Measurements from ENCODE around the gene CYP1A2. TPM values are rescaled to one million over a fixed set of nuclear protein-coding genes. Genes with fewer than 3 reads are reported as not detected.
"Not testable (repeated sequence)": the region's sequence is repeated elsewhere in the genome, so short reads cannot be mapped to it uniquely, and the experiment has no call there.

CYP1A2 gene
- total RNA-seq, 2 donors from 2014 or later, result not detected

DNA sequence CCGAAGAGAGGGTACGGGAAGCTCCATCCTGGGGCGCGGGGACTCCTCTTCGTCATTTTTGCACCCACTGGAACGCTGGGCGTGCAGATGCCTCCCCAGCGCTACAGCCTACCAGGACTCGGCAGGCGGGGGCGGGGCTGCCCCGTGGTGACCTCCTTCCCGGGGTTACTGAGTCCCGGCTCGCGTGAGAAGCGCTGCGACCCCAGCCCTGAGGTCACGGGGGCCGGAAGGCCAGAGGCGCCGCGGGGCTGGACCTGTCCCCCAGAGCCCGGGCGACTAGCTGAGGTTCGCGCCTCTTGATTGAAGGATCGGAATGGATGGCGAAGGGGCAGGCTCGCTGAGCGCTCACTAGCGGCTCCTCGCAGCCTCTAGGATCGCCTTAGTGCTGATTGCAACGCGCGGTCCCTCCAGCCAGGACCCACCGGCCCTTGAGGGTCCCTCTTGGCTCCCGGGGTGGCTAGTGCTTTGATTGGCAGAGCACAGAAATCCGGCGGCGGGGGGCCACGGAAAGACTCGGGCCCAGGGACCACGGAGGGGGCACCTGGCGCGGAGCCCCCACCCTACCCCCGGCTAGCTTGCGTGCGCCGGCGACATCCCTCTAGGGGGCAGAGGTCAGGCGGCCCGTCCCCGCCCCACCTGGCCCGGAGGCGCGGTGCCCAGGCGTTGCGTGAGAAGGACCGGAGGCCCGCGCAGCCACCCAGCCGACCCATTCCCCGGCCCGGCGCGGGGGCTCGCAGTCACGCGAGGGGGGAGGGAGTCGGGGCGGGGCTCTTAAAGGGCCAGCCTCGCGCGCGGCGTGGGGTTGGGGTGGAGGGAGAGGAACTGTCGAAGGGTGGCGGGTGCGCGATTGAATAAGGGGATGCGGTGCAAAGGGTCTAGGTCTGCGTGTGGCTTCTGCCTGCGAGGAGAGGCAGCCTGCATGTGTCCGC is 22.5 kb upstream of the CYP1A2 start:
- ATAC-seq (replicated peaks in 1 of 2), result peak; percentile 81 to 82
- Mint-ChIP-seq H3K4me3 (peak overlapping the region; percentile 79 to 82), H3K4me1 (ENCODE audit: low read depth) (peaks cover 19% of the 10 kb centered on the region), H3K27ac (no peak overlapping the region), H3K9me3 (no peaks in the 10 kb centered on the region), H3K36me3 (ENCODE audit: insufficient read depth in 2 of 2) (no peaks in the 10 kb centered on the region), H3K27me3 (ENCODE audit: low read depth) (peaks cover 23% of the 10 kb centered on the region)
- peak; percentile 74 to 82 for DNase-seq

DNA sequence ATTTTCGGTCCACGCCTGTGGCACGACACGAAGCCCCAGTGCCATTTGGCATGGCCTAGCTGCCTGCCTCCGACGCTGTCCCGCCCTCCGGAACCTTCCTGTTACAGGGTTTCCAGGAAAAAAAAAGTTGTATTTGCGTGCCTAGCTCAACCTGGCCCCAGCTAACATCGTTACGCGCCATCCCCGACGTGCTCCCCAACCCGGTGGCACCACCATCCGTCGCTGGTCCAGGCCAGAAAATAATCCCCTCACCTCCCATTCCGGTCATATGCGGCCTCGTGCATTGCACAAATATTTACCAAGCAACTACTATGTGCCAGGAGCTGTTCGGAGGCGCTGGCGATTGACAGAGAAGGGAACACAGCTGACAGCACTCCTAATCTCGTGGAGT is 21.9 kb upstream of the CYP1A2 start:
- Mint-ChIP-seq H3K27me3 (ENCODE audit: low read depth) (peaks cover 26% of the 10 kb centered on the region), H3K4me3 (peak overlapping the region; percentile 79 to 82), H3K27ac (no peak overlapping the region), H3K9me3 (no peaks in the 10 kb centered on the region), H3K4me1 (ENCODE audit: low read depth) (peaks cover 19% of the 10 kb centered on the region), H3K36me3 (ENCODE audit: insufficient read depth in 2 of 2) (no peaks in the 10 kb centered on the region)
- ATAC-seq (replicated peaks in 1 of 2), result no peak
- DNase-seq, result no peak

DNA sequence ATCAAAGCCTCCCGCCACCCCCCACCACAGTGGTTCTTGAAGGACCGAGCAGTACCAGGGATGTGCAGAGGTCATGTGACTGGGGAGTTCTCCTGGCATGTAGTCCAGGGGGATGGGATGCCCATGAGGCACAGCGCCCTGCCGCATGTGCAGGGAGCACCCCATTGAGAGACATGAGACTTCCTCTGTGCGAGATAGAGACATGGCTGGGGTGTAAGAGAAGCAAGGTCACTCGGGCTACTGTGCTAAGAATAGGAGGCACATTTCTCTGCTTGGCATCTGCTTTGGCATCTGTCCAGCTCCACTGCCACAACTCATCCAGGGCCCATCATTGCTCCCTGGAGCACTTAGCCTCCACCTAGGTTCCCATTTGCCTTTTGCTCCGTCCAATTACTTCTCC is 20.9 kb upstream of the CYP1A2 start:
- Mint-ChIP-seq H3K4me1 (ENCODE audit: low read depth) (peaks cover 19% of the 10 kb centered on the region), H3K9me3 (no peaks in the 10 kb centered on the region), H3K27ac (no peak overlapping the region), H3K27me3 (ENCODE audit: low read depth) (peaks cover 26% of the 10 kb centered on the region), H3K4me3 (peak overlapping the region in 1 of 2 donors; percentile 79), H3K36me3 (ENCODE audit: insufficient read depth in 2 of 2) (no peaks in the 10 kb centered on the region)
- ATAC-seq (replicated peaks in 1 of 2), result no peak
- DNase-seq, result no peak

DNA sequence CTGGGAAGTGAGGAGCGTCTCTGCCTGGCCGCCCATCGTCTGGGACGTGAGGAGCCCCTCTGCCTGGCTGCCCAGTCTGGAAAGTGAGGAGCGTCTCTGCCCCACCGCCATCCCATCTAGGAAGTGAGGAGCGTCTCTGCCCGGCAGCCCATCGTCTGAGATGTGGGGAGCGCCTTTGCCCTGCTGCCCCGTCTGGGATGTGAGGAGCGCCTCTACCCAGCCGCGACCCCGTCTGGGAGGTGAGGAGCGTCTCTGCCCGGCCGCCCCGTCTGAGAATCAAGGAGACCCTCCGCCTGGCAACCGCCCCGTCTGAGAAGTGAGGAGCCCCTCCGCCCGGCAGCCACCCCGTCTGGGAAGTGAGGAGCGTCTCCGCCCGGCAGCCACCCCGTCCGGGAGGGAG is 19.9 kb upstream of the CYP1A2 start:
- not testable (repeated sequence) for H3K36me3 Mint-ChIP-seq (ENCODE audit: insufficient read depth in 2 of 2); H3K4me3 Mint-ChIP-seq; H3K27ac Mint-ChIP-seq; ATAC-seq (replicated peaks in 1 of 2); DNase-seq; H3K9me3 Mint-ChIP-seq
- H3K27me3 Mint-ChIP-seq (ENCODE audit: low read depth), result peaks cover 26% of the 10 kb centered on the region
- H3K4me1 Mint-ChIP-seq (ENCODE audit: low read depth), result peaks cover 19% of the 10 kb centered on the region

DNA sequence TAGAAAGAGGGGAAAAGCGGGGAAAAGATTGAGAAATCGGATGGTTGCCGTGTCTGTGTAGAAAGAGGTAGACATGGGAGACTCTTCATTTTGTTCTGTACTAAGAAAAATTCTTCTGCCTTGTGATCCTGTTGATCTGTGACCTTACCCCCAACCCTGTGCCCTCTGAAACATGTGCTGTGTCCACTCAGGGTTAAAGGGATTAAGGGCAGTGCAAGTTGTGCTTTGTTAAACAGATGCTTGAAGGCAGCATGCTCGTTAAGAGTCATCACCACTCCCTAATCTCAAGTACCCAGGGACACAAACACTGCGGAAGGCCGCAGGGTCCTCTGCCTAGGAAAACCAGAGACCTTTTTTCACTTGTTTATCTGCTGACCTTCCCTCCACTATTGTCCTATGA is 19.3 kb upstream of the CYP1A2 start:
- peaks cover 21% of the 10 kb centered on the region for H3K27me3 Mint-ChIP-seq (ENCODE audit: low read depth)
- not testable (repeated sequence) for DNase-seq; H3K4me3 Mint-ChIP-seq; H3K9me3 Mint-ChIP-seq; H3K27ac Mint-ChIP-seq; H3K36me3 Mint-ChIP-seq (ENCODE audit: insufficient read depth in 2 of 2); ATAC-seq (replicated peaks in 1 of 2)
- H3K4me1 Mint-ChIP-seq (ENCODE audit: low read depth), result peaks cover 16% of the 10 kb centered on the region

DNA sequence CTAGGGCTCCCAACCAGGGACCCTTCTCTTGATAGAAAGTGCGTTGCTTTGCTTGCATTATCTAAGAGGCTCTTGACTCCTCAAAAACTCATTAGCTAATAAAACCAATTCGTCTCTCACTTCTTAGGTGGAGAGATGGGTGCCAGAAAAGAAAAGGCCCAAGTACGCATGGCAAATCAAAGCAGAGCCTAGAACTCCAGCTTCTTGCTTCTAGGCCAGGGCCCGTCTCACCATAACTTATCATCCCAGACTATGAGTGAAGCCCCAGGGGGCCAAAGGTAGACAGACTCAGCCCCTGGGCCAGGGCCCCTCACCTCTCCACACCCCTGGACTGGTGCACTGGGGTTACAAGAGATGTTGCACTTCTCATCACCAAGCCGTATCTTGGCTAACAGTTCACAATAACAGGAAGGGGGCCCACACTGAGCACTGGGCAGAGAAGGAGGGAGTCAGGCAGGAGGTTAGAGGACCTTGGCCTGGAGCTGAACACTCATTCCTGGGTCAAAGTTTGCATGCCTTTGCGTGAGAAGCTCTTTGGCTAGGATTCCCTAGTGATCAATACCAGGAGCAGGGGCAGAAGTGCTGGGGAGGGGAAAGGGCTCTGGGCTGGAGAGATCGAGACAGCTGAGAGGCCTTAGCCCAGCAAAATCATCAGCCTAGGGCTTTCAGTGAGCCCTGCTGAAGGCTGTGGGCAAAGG is 17.9 kb upstream of the CYP1A2 start:
- no peak for ATAC-seq (replicated peaks in 1 of 2)
- Mint-ChIP-seq H3K27ac (no peak overlapping the region), H3K4me3 (no peak overlapping the region), H3K9me3 (no peaks in the 10 kb centered on the region), H3K36me3 (ENCODE audit: insufficient read depth in 2 of 2) (no peaks in the 10 kb centered on the region), H3K27me3 (ENCODE audit: low read depth) (peaks cover 14% of the 10 kb centered on the region), H3K4me1 (ENCODE audit: low read depth) (peaks cover 7% of the 10 kb centered on the region)
- no peak for DNase-seq

DNA sequence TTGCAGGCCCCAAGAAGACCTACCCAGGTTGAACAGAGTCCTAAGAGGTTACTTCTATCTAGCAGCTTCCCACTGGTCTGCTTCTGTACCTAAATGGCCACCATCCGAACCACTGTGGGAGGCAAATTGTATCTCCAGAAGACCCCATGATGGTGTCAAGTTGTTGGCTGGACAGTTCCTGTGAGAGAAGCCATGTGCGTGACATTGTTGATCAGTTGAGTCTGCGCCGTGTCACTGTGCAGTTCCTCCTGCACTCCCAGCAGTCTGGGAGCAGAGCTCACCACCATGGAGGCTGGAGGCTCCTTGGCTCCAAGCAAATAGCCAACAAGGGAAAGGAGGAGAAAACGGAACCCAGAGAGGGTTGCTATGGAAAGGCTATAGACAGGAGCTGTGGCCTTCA is 15.8 kb upstream of the CYP1A2 start:
- peaks cover 3% of the 10 kb centered on the region for H3K4me1 Mint-ChIP-seq (ENCODE audit: low read depth)
- no peak overlapping the region for H3K27ac Mint-ChIP-seq
- H3K36me3 Mint-ChIP-seq (ENCODE audit: insufficient read depth in 2 of 2), result peaks cover 7 to 8% of the 10 kb centered on the region in 2 donors
- peaks cover 0 to under 1% of the 10 kb centered on the region in 2 donors for H3K9me3 Mint-ChIP-seq
- no peak for DNase-seq
- H3K27me3 Mint-ChIP-seq (ENCODE audit: low read depth), result peaks cover 18% of the 10 kb centered on the region
- ATAC-seq (replicated peaks in 1 of 2), result no peak
- no peak overlapping the region for H3K4me3 Mint-ChIP-seq

DNA sequence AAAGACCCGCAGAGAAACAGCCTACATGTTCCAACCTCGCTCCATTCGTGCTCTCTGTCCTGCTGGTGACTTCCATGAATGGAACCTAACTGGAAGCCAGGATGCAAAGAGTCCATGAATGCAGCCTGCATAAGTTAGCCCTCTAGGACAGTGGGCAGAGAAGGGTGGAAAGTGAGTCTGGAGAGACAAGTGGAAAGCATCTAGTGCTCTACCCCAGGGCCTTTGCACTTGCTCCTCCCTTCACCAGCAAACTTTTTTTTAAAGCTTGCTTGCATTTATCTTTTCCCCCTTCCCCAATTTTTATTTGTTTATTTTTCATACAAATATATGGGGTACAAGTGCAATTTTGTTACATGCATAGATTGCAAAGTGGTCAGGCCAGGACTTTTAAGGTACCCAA is 15.4 kb upstream of the CYP1A2 start:
- H3K4me3 Mint-ChIP-seq, result no peak overlapping the region
- no peak overlapping the region for H3K27ac Mint-ChIP-seq
- H3K27me3 Mint-ChIP-seq (ENCODE audit: low read depth), result peaks cover 18% of the 10 kb centered on the region
- peaks cover 11 to 13% of the 10 kb centered on the region in 2 donors for H3K36me3 Mint-ChIP-seq (ENCODE audit: insufficient read depth in 2 of 2)
- ATAC-seq (replicated peaks in 1 of 2), result no peak
- no peak for DNase-seq
- H3K4me1 Mint-ChIP-seq (ENCODE audit: low read depth), result peaks cover 7% of the 10 kb centered on the region
- H3K9me3 Mint-ChIP-seq, result peaks cover 4% of the 10 kb centered on the region in 2 donors

DNA sequence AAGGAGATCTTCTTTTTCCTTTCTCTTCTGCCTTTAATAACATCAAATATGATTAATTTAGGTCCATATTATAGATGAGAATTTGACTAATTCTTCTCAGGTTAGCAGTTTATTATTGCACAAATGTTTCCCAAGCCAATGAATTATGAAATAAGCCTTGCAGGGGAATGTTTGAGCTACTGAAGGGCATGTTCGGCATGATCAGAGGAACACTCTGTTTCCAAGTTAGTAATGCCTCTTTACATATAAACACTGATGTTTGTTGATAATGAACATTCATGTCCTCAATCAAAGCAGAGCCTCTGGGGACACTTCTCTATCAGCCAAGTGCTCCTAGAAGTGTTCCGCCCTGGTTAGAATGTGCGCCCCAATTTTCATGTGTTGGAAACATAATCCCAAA is 13.3 kb upstream of the CYP1A2 start:
- DNase-seq (no peak), ATAC-seq (replicated peaks in 1 of 2) (no peak)
- Mint-ChIP-seq H3K9me3 (peaks cover 4% of the 10 kb centered on the region in 2 donors), H3K4me3 (no peak overlapping the region), H3K36me3 (ENCODE audit: insufficient read depth in 2 of 2) (peaks cover 11 to 14% of the 10 kb centered on the region in 2 donors), H3K27ac (no peak overlapping the region), H3K27me3 (ENCODE audit: low read depth) (peaks cover 23% of the 10 kb centered on the region), H3K4me1 (ENCODE audit: low read depth) (peaks cover 9% of the 10 kb centered on the region)

DNA sequence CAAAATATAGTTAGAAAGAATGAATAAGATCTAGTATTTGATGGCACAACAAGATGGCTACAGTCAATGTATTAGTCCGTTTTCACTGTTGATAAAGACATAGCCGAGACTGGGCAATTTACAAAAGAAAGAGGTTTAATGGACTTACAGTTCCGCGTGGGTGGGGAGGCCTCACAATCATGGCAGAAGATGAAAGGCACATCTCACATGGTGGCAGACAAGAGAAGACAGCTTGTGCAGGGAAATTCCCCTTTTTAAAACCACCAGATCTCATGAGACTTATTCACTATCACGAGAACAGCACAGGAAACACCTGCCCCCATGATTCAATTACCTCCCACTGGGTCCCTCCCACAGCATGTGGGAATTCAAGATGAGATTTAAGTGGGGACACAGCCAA is 10.4 kb upstream of the CYP1A2 start:
- H3K27ac Mint-ChIP-seq; H3K4me3 Mint-ChIP-seq; ATAC-seq (replicated peaks in 1 of 2); H3K9me3 Mint-ChIP-seq; DNase-seq; H3K4me1 Mint-ChIP-seq (ENCODE audit: low read depth): not testable (repeated sequence)
- peaks cover 27% of the 10 kb centered on the region for H3K27me3 Mint-ChIP-seq (ENCODE audit: low read depth)
- H3K36me3 Mint-ChIP-seq (ENCODE audit: insufficient read depth in 2 of 2), result peaks cover 11 to 14% of the 10 kb centered on the region in 2 donors

DNA sequence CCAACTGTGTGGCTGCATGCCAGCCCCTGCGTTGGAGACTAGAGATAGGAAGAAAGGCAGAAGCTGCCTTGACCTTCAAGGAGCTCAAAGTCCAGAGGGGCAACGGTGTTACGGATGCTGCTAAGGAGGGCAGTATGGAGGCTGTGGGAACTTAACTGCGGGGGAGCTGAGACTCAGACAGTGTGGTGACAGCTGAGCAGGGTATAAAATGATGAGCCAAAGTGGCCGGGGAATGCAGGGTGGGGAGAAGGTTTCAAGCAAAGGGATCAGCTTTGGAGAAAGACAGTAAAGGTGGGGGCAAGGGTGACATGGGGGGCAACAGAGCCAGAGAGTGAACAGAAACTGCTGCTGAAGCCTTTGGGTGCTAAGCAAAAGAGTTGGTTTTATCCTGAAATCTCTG is 6.2 kb upstream of the CYP1A2 start:
- peaks cover 5 to 10% of the 10 kb centered on the region in 2 donors for H3K36me3 Mint-ChIP-seq (ENCODE audit: insufficient read depth in 2 of 2)
- peaks cover 16% of the 10 kb centered on the region for H3K27me3 Mint-ChIP-seq (ENCODE audit: low read depth)
- peaks cover 7% of the 10 kb centered on the region in 2 donors for H3K9me3 Mint-ChIP-seq
- no peak overlapping the region for H3K27ac Mint-ChIP-seq
- peaks cover 9% of the 10 kb centered on the region for H3K4me1 Mint-ChIP-seq (ENCODE audit: low read depth)
- ATAC-seq (replicated peaks in 1 of 2), result no peak
- no peak overlapping the region for H3K4me3 Mint-ChIP-seq
- no peak for DNase-seq

DNA sequence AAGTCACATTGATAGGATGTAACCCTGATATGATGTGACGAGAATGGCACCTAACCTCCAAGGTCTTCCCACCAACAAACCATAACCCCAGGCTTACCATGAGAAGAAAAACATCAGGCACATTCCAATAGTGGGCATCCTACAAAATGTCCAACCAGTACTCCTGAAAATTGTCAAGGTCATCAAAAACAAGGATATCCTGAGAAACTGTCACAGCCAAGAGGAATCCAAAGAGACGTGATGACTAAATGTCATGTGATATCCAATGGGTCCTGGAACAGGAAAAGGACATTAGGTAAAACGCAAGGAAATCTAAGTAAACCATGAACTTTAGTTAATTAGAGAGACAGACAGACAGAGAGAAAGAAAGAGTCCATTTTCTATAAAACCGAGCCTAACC is 2.3 kb upstream of the CYP1A2 start:
- Mint-ChIP-seq H3K4me3 (no peak overlapping the region), H3K36me3 (ENCODE audit: insufficient read depth in 2 of 2) (no peaks in the 10 kb centered on the region), H3K9me3 (peaks cover 3% of the 10 kb centered on the region in 2 donors), H3K4me1 (ENCODE audit: low read depth) (no peaks in the 10 kb centered on the region), H3K27ac (no peak overlapping the region), H3K27me3 (ENCODE audit: low read depth) (no peaks in the 10 kb centered on the region)
- no peak for ATAC-seq (replicated peaks in 1 of 2)
- DNase-seq, result no peak

DNA sequence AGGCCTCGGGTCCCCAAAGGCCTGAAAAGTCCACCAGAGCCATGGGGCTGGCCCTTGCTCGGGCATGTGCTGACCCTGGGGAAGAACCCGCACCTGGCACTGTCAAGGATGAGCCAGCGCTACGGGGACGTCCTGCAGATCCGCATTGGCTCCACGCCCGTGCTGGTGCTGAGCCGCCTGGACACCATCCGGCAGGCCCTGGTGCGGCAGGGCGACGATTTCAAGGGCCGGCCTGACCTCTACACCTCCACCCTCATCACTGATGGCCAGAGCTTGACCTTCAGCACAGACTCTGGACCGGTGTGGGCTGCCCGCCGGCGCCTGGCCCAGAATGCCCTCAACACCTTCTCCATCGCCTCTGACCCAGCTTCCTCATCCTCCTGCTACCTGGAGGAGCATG is 1.2 kb downstream of the CYP1A2 start:
- ATAC-seq (replicated peaks in 1 of 2) (no peak), DNase-seq (no peak)
- Mint-ChIP-seq H3K4me1 (ENCODE audit: low read depth) (no peaks in the 10 kb centered on the region), H3K36me3 (ENCODE audit: insufficient read depth in 2 of 2) (no peaks in the 10 kb centered on the region), H3K27ac (no peak overlapping the region), H3K9me3 (no peaks in the 10 kb centered on the region), H3K27me3 (ENCODE audit: low read depth) (no peaks in the 10 kb centered on the region), H3K4me3 (no peak overlapping the region)

Data from activated T-cell treated with anti-CD3 and anti-CD28 coated beads, Interleukin-2, amount 50 U/mL, for 72 hours (primary cell).